ENCODE results near the gene PLCB2.

PLCB2 gene, protein sequence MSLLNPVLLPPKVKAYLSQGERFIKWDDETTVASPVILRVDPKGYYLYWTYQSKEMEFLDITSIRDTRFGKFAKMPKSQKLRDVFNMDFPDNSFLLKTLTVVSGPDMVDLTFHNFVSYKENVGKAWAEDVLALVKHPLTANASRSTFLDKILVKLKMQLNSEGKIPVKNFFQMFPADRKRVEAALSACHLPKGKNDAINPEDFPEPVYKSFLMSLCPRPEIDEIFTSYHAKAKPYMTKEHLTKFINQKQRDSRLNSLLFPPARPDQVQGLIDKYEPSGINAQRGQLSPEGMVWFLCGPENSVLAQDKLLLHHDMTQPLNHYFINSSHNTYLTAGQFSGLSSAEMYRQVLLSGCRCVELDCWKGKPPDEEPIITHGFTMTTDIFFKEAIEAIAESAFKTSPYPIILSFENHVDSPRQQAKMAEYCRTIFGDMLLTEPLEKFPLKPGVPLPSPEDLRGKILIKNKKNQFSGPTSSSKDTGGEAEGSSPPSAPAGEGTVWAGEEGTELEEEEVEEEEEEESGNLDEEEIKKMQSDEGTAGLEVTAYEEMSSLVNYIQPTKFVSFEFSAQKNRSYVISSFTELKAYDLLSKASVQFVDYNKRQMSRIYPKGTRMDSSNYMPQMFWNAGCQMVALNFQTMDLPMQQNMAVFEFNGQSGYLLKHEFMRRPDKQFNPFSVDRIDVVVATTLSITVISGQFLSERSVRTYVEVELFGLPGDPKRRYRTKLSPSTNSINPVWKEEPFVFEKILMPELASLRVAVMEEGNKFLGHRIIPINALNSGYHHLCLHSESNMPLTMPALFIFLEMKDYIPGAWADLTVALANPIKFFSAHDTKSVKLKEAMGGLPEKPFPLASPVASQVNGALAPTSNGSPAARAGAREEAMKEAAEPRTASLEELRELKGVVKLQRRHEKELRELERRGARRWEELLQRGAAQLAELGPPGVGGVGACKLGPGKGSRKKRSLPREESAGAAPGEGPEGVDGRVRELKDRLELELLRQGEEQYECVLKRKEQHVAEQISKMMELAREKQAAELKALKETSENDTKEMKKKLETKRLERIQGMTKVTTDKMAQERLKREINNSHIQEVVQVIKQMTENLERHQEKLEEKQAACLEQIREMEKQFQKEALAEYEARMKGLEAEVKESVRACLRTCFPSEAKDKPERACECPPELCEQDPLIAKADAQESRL

DNA sequence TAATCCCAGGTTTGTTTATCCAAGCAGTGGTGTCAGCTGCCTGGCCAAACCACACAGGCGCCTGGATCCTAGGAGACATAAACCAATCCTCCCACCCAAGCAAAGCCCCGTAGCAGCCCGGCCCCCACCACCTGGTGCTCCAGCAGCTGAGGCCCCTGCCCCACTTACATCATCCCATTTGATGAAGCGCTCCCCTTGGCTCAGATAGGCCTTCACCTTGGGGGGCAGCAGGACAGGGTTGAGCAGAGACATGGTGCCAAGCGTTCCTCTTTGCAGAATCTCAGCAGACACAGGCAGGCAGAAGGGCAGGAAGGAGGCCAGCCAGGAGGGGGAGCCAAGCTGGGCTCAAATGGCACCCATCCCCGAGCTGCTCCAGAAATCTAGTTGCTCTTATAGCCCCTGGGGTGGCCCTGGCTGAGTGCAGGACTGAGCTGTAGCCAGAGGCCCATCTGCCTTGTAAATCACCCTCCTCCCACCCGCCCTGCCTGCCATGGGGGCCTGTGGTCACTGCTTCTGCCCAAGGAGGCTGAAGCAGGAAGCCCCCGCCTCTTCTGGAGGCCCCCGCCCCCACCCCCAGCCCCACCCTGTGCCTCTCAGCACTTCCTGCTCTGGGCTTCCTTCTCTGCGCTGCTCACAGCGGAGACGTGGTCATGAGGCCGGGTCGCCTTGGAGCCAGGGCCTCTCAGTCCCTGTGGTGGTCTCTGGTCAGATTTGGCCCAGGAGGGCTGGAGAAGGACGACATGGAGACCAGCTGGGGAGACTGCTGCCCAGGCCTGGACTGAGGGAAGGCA, at the start of gene PLCB2:
TSS of gene PLCB2 (minus strand) at position 515 of the 791 bp plus-strand sequence. CDS start at position 252, 263 bp downstream.
- TF ChIP-seq EZH2 (IDR thresholded peaks at IDR 0.05) = no peak
- TF ChIP-seq POLR2AphosphoS5 (IDR thresholded peaks at IDR 0.05; ENCODE audit: borderline replicate concordance, low read depth, low read length) = peak; percentile 36; the same call in 1 of the 2 replicates
- Histone ChIP-seq H3K9me3 (ENCODE audit: low read depth, low read length) (no peaks in the 10 kb centered on the region), H3K4me3 (peak within 1 kb of the TSS; percentile 81), H3K36me3 (ENCODE audit: insufficient read depth, low read length) (peaks cover 9% of the 10 kb centered on the region; the same call in 1 of the 2 replicates), H3K9ac (ENCODE audit: insufficient read length) (peak within 1 kb of the TSS; percentile 79), H3K27ac (peak within 1 kb of the TSS; percentile 88)
- no peak for DNase-seq (ENCODE audit: low read depth, low spot score)

DNA sequence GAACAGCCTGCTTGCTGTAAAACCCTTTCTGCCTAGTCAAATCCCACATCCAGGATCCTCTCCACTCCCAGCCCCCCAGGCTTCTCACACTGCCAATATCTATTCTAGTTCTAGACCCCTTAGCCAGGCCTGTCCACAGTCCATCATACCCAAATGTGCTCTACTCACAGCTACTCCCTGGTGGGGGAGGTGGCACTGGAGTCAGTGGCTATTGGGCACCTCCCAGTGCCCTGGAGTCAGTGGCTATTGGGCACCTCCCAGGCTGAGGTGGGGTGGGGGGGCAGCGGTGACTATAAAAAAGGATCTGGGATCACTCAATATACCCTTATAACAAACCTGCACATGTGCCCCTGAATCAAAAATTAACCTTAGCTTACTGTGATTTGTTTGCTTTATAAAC, 49.5 kb upstream of the PLCB2 start:
- H3K36me3 ChIP-seq (ENCODE audit: insufficient read depth, low read length) = no peaks in the 10 kb centered on the region
- TF ChIP-seq EZH2 (IDR thresholded peaks at IDR 0.05) (no peak), POLR2AphosphoS5 (IDR thresholded peaks at IDR 0.05; ENCODE audit: borderline replicate concordance, low read depth, low read length) (no peak), FOXP2 (optimal IDR thresholded peaks at IDR 0.05; ENCODE audit: control extremely low read depth, extremely low read length, insufficient read depth) (no peak)
- DNase-seq (ENCODE audit: low read depth, low spot score) = no peak
- no peaks in the 10 kb centered on the region for H3K9me3 ChIP-seq (ENCODE audit: low read depth, low read length)
- no peak overlapping the region for H3K9ac ChIP-seq (ENCODE audit: insufficient read length)
- H3K27ac ChIP-seq = no peak overlapping the region
- peak overlapping the region; percentile 85 for H3K4me3 ChIP-seq

DNA sequence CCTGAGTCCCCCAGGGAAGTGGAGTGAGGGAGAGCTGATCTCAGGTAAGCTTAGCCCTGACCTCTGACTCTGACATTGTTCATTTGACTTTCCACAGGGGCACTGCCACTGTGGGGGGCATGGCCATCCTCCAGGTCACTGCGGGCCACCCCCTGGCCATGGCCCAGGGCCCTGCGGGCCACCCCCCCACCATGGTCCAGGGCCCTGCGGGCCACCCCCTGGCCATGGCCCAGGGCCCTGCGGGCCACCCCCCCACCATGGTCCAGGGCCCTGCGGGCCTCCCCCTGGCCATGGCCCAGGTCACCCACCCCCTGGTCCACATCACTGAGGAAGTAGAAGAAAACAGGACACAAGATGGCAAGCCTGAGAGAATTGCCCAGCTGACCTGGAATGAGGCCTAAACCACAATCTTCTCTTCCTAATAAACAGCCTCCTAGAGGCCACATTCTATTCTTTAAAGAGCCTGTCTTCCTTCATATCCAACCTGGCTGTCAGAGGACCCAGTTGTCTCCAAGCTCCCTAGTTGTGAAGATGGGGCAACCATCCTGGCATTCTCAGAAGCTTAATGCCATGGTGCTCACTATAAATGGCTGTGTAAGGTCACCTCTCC, 48.3 kb upstream of the PLCB2 start:
- no peak overlapping the region for H3K27ac ChIP-seq
- TF ChIP-seq FOXP2 (optimal IDR thresholded peaks at IDR 0.05; ENCODE audit: control extremely low read depth, extremely low read length, insufficient read depth) (no peak), EZH2 (IDR thresholded peaks at IDR 0.05) (no peak), POLR2AphosphoS5 (IDR thresholded peaks at IDR 0.05; ENCODE audit: borderline replicate concordance, low read depth, low read length) (no peak)
- no peaks in the 10 kb centered on the region for H3K36me3 ChIP-seq (ENCODE audit: insufficient read depth, low read length)
- no peak overlapping the region for H3K4me3 ChIP-seq
- DNase-seq (ENCODE audit: low read depth, low spot score) = no peak
- no peak overlapping the region for H3K9ac ChIP-seq (ENCODE audit: insufficient read length)
- no peaks in the 10 kb centered on the region for H3K9me3 ChIP-seq (ENCODE audit: low read depth, low read length)

DNA sequence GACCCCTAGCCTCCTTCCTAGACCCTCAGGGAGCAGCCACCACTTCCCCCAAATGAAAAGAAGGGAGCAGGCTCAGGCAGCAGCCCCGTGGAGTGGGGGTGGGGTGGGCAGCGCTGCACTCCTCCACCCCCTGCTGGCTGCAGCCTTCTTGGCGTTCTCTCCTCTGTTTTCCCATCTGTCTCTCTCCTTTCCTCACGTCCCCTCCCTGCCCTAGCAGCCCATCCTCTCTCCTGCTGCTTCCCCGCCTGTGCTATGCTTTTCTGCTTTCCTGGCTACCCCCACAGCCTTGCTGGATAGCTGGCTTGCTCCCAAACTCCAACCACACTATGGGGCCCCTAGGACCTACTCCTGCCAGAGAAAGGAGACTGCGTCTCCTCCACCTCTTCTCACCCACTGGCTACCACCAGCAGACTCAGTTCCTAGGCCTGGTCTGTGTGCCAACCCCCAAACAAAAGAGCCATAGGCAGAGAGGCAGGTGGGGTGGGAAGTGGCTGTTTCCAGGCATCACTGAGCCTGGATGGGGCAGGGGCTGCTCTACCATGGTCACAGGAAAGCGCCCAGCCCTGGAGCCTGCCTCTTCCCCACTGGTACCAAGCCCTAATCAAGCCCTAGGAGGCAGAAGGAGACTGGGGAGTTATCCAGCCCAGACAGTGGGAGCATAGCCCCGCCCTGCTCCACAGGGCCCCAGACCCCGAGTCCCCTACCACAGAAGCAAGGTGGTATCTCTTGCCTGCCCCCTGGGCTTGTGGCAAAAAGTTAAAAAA, 46.9 kb upstream of the PLCB2 start:
- H3K9me3 ChIP-seq (ENCODE audit: low read depth, low read length) = no peaks in the 10 kb centered on the region
- peak overlapping the region; percentile 10; the same call in 1 of the 2 replicates for H3K27ac ChIP-seq
- no peak overlapping the region for H3K9ac ChIP-seq (ENCODE audit: insufficient read length)
- peak overlapping the region; percentile 54; the same call in 1 of the 2 replicates for H3K4me3 ChIP-seq
- no peaks in the 10 kb centered on the region for H3K36me3 ChIP-seq (ENCODE audit: insufficient read depth, low read length)
- no peak for DNase-seq (ENCODE audit: low read depth, low spot score)
- TF ChIP-seq POLR2AphosphoS5 (IDR thresholded peaks at IDR 0.05; ENCODE audit: borderline replicate concordance, low read depth, low read length) (no peak), EZH2 (IDR thresholded peaks at IDR 0.05) (no peak), FOXP2 (optimal IDR thresholded peaks at IDR 0.05; ENCODE audit: control extremely low read depth, extremely low read length, insufficient read depth) (peak; percentile 10)

DNA sequence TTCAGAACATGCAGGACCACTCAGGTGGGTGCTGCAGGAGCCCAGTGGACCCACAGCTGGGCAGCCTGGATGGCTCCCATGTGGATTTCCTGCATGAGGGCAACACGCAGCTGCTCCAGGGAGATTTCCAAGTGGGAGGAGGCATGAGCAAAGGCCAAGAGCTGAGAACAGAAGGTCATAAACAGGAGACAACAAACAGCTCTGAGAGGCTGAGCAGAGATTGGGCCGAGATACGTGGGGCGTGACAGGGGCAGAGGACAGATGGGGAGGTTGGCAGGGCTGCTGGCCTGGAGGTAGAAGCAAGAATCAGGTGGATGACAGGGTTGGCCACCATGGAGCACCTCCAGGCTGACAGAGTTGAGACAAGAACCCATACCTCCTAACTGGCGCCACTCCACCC, 46.0 kb upstream of the PLCB2 start:
- no peak overlapping the region for H3K9ac ChIP-seq (ENCODE audit: insufficient read length)
- no peak for DNase-seq (ENCODE audit: low read depth, low spot score)
- TF ChIP-seq EZH2 (IDR thresholded peaks at IDR 0.05) (no peak), FOXP2 (optimal IDR thresholded peaks at IDR 0.05; ENCODE audit: control extremely low read depth, extremely low read length, insufficient read depth) (no peak), POLR2AphosphoS5 (IDR thresholded peaks at IDR 0.05; ENCODE audit: borderline replicate concordance, low read depth, low read length) (no peak)
- no peaks in the 10 kb centered on the region for H3K36me3 ChIP-seq (ENCODE audit: insufficient read depth, low read length)
- H3K4me3 ChIP-seq = no peak overlapping the region
- no peak overlapping the region for H3K27ac ChIP-seq
- H3K9me3 ChIP-seq (ENCODE audit: low read depth, low read length) = no peaks in the 10 kb centered on the region

DNA sequence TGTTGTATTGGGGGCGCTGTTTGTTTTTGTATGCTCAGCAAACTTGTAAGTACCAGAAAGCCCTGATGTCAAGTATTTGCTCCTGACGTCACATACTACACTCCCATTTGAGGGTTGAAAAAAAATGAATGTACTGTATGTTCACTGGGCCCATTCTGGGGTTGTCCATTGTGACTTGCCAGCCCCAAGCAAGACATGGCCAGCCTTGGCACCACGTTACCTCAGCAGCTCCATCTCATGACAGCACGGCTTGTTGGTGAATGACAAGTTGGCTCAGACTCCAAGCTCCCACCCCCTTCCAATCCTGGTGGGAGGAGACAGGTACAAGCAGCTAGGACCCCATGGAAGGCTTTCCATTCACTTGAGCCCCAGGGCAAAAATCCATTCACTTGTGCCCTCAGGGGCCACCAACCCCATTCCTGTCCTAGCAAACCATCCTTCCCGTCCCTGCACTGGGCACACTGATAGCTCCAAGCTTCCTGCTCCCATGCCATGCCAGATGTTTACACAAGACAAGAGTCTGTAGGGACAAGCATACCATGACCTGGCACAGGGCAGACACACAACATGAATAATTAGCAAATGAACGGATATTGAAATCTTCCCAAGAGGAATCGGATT, 44.7 kb upstream of the PLCB2 start:
- Histone ChIP-seq H3K27ac (no peak overlapping the region), H3K36me3 (ENCODE audit: insufficient read depth, low read length) (no peaks in the 10 kb centered on the region), H3K4me3 (no peak overlapping the region), H3K9ac (ENCODE audit: insufficient read length) (no peak overlapping the region), H3K9me3 (ENCODE audit: low read depth, low read length) (no peaks in the 10 kb centered on the region)
- DNase-seq (ENCODE audit: low read depth, low spot score) = no peak
- no peak for TF ChIP-seq EZH2 (IDR thresholded peaks at IDR 0.05)
- no peak for TF ChIP-seq FOXP2 (optimal IDR thresholded peaks at IDR 0.05; ENCODE audit: control extremely low read depth, extremely low read length, insufficient read depth)
- no peak for TF ChIP-seq POLR2AphosphoS5 (IDR thresholded peaks at IDR 0.05; ENCODE audit: borderline replicate concordance, low read depth, low read length)
